ENCODE data around the gene NPFFR2. TPM values are rescaled to one million over a fixed set of nuclear protein-coding genes. Genes with fewer than 3 reads are reported as not detected.

The NPFFR2 gene
- total and polyA plus RNA-seq, 2 experiments from 2014 or later, result not detected

DNA sequence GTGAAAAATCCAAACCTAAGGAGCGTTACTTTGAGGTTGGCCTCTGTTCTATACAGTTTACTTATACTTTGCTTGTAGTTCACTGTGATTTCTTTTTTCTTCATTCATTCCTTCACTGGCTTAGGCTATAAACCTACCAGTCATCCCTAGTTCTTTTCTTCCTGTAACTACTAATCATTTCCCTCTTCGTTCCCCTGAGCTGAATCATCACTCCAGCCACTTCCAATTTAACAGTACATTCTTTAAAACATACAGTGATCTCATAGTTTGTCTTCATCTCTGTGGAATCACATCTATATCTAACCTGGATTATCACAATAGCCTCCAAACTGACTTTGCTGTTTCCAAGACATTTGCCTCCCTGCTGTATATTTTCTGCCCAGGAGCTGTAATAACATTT is 25.2 kb upstream of the NPFFR2 start:
- Histone ChIP-seq H3K4me2 (ENCODE audit: unreplicated experiment) (no peak overlapping the region), H3K4me3 (no peak overlapping the region)

DNA sequence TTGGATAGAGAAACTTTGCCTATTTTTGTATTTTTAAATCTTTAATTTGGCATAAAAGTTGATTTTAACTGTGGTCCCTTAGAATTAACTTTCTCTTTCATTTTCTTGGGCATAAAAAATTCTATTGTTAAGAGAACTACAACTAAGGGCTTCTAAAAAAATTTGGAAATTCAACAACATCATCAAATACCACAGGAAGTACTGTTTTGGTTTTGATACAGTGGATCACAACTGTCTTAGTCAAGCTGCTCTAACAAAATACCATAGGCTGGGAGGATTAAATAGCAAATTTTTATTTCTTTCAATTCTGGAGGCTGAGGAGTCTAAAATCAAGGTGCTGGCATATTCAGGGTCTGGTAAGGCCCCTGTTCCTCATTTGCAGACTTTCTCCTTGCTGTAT is 19.9 kb upstream of the NPFFR2 start:
- in situ Hi-C loops (cut with MboI), result no loop called here
- TF ChIP-seq EZH2 (IDR thresholded peaks at IDR 0.05; ENCODE audit: insufficient read depth, poor library complexity, severe bottlenecking) (no peak), EZH2phosphoT487 (IDR thresholded peaks at IDR 0.05; ENCODE audit: insufficient read depth, low read depth) (no peak)
- H3F3A ChIP-seq (ENCODE audit: insufficient read depth), result no peaks in the 10 kb centered on the region
- H3K9ac ChIP-seq, result no peak overlapping the region
- no peaks in the 10 kb centered on the region for H3K79me2 ChIP-seq (ENCODE audit: insufficient read depth)
- no peaks in the 10 kb centered on the region for H3K9me2 ChIP-seq (ENCODE audit: insufficient read depth)
- no peaks in the 10 kb centered on the region for H3K4me1 ChIP-seq (ENCODE audit: insufficient read depth)
- H3K27ac ChIP-seq, result no peak overlapping the region
- H3K36me3 ChIP-seq (ENCODE audit: low read depth), result no peaks in the 10 kb centered on the region
- H3K27me3 ChIP-seq (replicated peaks; ENCODE audit: insufficient read depth), result no peaks in the 10 kb centered on the region
- DNase-seq, result no peak
- H3K4me2 ChIP-seq (ENCODE audit: unreplicated experiment), result no peak overlapping the region
- no peak overlapping the region for H2AFZ ChIP-seq
- no peaks in the 10 kb centered on the region for H4K20me1 ChIP-seq (ENCODE audit: insufficient read depth)
- no peaks in the 10 kb centered on the region for H3K9me3 ChIP-seq (ENCODE audit: low read depth)
- H3K4me3 ChIP-seq, result no peak overlapping the region

More for the DNA sequence above, 25.2 kb upstream of the NPFFR2 start:
- 41 to 42% methylated on average over 2 of the region's 2 CpGs for WGBS, 2 experiments (ENCODE audit: low coverage in 1 of 2, low lambda C conversion rate in 2 of 2, missing lambda C conversion rate in 2 of 2)
- Histone ChIP-seq H3K27ac (no peak overlapping the region), H3K9me2 (ENCODE audit: insufficient read depth) (no peaks in the 10 kb centered on the region), H3K4me1 (ENCODE audit: insufficient read depth) (no peaks in the 10 kb centered on the region), H3K79me2 (ENCODE audit: insufficient read depth) (no peaks in the 10 kb centered on the region), H3F3A (ENCODE audit: insufficient read depth) (no peaks in the 10 kb centered on the region), H4K20me1 (ENCODE audit: insufficient read depth) (no peaks in the 10 kb centered on the region), H3K27me3 (replicated peaks; ENCODE audit: insufficient read depth) (no peaks in the 10 kb centered on the region), H3K36me3 (ENCODE audit: low read depth) (no peaks in the 10 kb centered on the region), H2AFZ (no peak overlapping the region), H3K9ac (no peak overlapping the region), H3K9me3 (ENCODE audit: low read depth) (no peaks in the 10 kb centered on the region)
- TF ChIP-seq EZH2phosphoT487 (IDR thresholded peaks at IDR 0.05; ENCODE audit: insufficient read depth, low read depth), result no peak
- TF ChIP-seq EZH2 (IDR thresholded peaks at IDR 0.05; ENCODE audit: insufficient read depth, poor library complexity, severe bottlenecking), result no peak
- in situ Hi-C loops (cut with MboI), result no loop called here
- peak; percentile 47 for DNase-seq

GRCh38 chr4:72016011-72016410 is 15.8 kb upstream of the NPFFR2 start:
- Histone ChIP-seq H3K9ac (no peak overlapping the region), H3F3A (ENCODE audit: insufficient read depth) (no peaks in the 10 kb centered on the region), H3K4me1 (ENCODE audit: insufficient read depth) (no peaks in the 10 kb centered on the region), H3K36me3 (ENCODE audit: low read depth) (no peaks in the 10 kb centered on the region), H3K27me3 (replicated peaks; ENCODE audit: insufficient read depth) (no peaks in the 10 kb centered on the region), H3K9me2 (ENCODE audit: insufficient read depth) (no peaks in the 10 kb centered on the region), H3K27ac (no peak overlapping the region), H4K20me1 (ENCODE audit: insufficient read depth) (no peaks in the 10 kb centered on the region), H3K79me2 (ENCODE audit: insufficient read depth) (no peaks in the 10 kb centered on the region), H3K4me3 (no peak overlapping the region), H3K9me3 (ENCODE audit: low read depth) (no peaks in the 10 kb centered on the region), H2AFZ (no peak overlapping the region), H3K4me2 (ENCODE audit: unreplicated experiment) (no peak overlapping the region)
- no peak for DNase-seq
- in situ Hi-C loops (cut with MboI), result no loop called here
- 9 to 10% methylated on average over 3 of the region's 3 CpGs for WGBS, 2 experiments (ENCODE audit: low coverage in 1 of 2, low lambda C conversion rate in 2 of 2, missing lambda C conversion rate in 2 of 2)
- TF ChIP-seq EZH2 (IDR thresholded peaks at IDR 0.05; ENCODE audit: insufficient read depth, poor library complexity, severe bottlenecking) (no peak), EZH2phosphoT487 (IDR thresholded peaks at IDR 0.05; ENCODE audit: insufficient read depth, low read depth) (no peak)

DNA sequence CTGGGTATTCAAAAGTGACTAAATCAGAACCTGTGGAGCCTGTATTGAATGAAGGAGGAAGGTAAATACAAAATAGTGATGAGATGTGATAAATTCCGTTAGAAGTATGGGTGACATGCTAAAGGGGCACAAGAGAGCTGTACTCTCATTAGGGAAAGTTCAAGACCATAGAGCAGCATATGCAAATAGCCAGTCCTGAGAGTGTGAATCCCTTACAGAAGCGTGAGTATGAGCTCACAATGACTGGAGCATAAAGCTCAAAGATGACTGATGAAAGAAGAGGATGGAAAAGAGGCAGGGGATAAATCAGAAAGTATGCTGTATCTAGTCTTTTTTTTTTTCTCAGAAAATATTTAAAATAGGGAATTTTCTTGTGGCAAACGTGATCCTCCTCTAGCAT is 12.1 kb upstream of the NPFFR2 start:
- no peaks in the 10 kb centered on the region for H4K20me1 ChIP-seq (ENCODE audit: insufficient read depth)
- H3K27ac ChIP-seq, result no peak overlapping the region
- H3F3A ChIP-seq (ENCODE audit: insufficient read depth), result no peaks in the 10 kb centered on the region
- no peak overlapping the region for H2AFZ ChIP-seq
- H3K9me2 ChIP-seq (ENCODE audit: insufficient read depth), result no peaks in the 10 kb centered on the region
- no peak overlapping the region for H3K9ac ChIP-seq
- H3K9me3 ChIP-seq (ENCODE audit: low read depth), result no peaks in the 10 kb centered on the region
- no peak overlapping the region for H3K4me2 ChIP-seq (ENCODE audit: unreplicated experiment)
- DNase-seq, result no peak
- no peaks in the 10 kb centered on the region for H3K27me3 ChIP-seq (replicated peaks; ENCODE audit: insufficient read depth)
- H3K79me2 ChIP-seq (ENCODE audit: insufficient read depth), result no peaks in the 10 kb centered on the region
- no peaks in the 10 kb centered on the region for H3K4me1 ChIP-seq (ENCODE audit: insufficient read depth)
- WGBS, 2 experiments (ENCODE audit: low coverage in 1 of 2, low lambda C conversion rate in 2 of 2, missing lambda C conversion rate in 2 of 2), result 5 to 9% methylated on average over 3 of the region's 3 CpGs
- TF ChIP-seq EZH2 (IDR thresholded peaks at IDR 0.05; ENCODE audit: insufficient read depth, poor library complexity, severe bottlenecking), result no peak
- H3K4me3 ChIP-seq, result no peak overlapping the region
- in situ Hi-C loops (cut with MboI), result no loop called here
- no peaks in the 10 kb centered on the region for H3K36me3 ChIP-seq (ENCODE audit: low read depth)

GRCh38 chr4:72022553-72022952 is 9.2 kb upstream of the NPFFR2 start:
- no peaks in the 10 kb centered on the region for H3K9me3 ChIP-seq (ENCODE audit: low read depth)
- no peaks in the 10 kb centered on the region for H3F3A ChIP-seq (ENCODE audit: insufficient read depth)
- no peak overlapping the region for H3K27ac ChIP-seq
- no peaks in the 10 kb centered on the region for H4K20me1 ChIP-seq (ENCODE audit: insufficient read depth)
- H3K4me3 ChIP-seq, result no peak overlapping the region
- H3K4me1 ChIP-seq (ENCODE audit: insufficient read depth), result no peaks in the 10 kb centered on the region
- H2AFZ ChIP-seq, result no peak overlapping the region
- no peaks in the 10 kb centered on the region for H3K27me3 ChIP-seq (replicated peaks; ENCODE audit: insufficient read depth)
- peaks cover 4% of the 10 kb centered on the region; the same call in 1 of the 2 replicates for H3K9me2 ChIP-seq (ENCODE audit: insufficient read depth)
- DNase-seq, result no peak
- no peak overlapping the region for H3K4me2 ChIP-seq (ENCODE audit: unreplicated experiment)
- no peak overlapping the region for H3K9ac ChIP-seq
- no peak for TF ChIP-seq EZH2phosphoT487 (IDR thresholded peaks at IDR 0.05; ENCODE audit: insufficient read depth, low read depth)
- no peak for TF ChIP-seq EZH2 (IDR thresholded peaks at IDR 0.05; ENCODE audit: insufficient read depth, poor library complexity, severe bottlenecking)
- in situ Hi-C loops (cut with MboI), result no loop called here
- WGBS, 2 experiments (ENCODE audit: low coverage in 1 of 2, low lambda C conversion rate in 2 of 2, missing lambda C conversion rate in 2 of 2), result 4 to 25% methylated on average over 1 of the region's 1 CpG
- H3K36me3 ChIP-seq (ENCODE audit: low read depth), result no peaks in the 10 kb centered on the region
- H3K79me2 ChIP-seq (ENCODE audit: insufficient read depth), result no peaks in the 10 kb centered on the region
